BE2C (cell line): ENCODE measurements around the gene TMEM54.
A peak's percentile ranks its signal among the peaks of the same experiment; 100 is the strongest.

Experiments used
- DNase-seq: peaks from one replicate; pipeline ENCODE4 v3.0.0-alpha.2; 2020
- H3K27me3 ChIP-seq: fragments of 250-450 bp; sonication (Bioruptor Pico); 2 replicates; pipeline ENCODE4 v1.5.1; 2020; ENCODE audit warnings: mild to moderate bottlenecking
- H3K36me3 ChIP-seq: fragments of 250-450 bp; sonication (Bioruptor Pico); 2 replicates; pipeline ENCODE4 v1.5.1; 2020; ENCODE audit warnings: mild to moderate bottlenecking
- H3K4me1 ChIP-seq: fragments of 250-450 bp; sonication (Bioruptor Pico); 2 replicates; pipeline ENCODE4 v1.5.1; 2020
- H3K4me3 ChIP-seq: 2 replicates; pipeline ENCODE4 v1.5.1; 2011; ENCODE audit warnings: low read depth, low read length
- H3K9me3 ChIP-seq: fragments of 250-450 bp; sonication (Bioruptor Pico); 2 replicates; pipeline ENCODE4 v1.5.1; 2020
- CTCF ChIP-seq: IDR thresholded peaks from 2 replicates; pipeline ENCODE4 v1.5.1; 2012; ENCODE audit warnings: mild to moderate bottlenecking, low read depth, low read length

TMEM54 gene

GRCh38 chr1:32877211-32878110, 23.7 kb downstream of the TMEM54 start:
- no peak for DNase-seq
- H3K4me3 ChIP-seq = no peak overlapping the region
- H3K9me3 ChIP-seq = no peaks in the 10 kb centered on the region
- no peaks in the 10 kb centered on the region for H3K36me3 ChIP-seq
- H3K4me1 ChIP-seq = no peaks in the 10 kb centered on the region
- TF ChIP-seq CTCF = no peak
- H3K27me3 ChIP-seq = no peaks in the 10 kb centered on the region

GRCh38 chr1:32876341-32877210, 24.6 kb downstream of the TMEM54 start:
- Histone ChIP-seq H3K4me3 (no peak overlapping the region), H3K27me3 (no peaks in the 10 kb centered on the region), H3K36me3 (no peaks in the 10 kb centered on the region), H3K9me3 (no peaks in the 10 kb centered on the region), H3K4me1 (no peaks in the 10 kb centered on the region)
- TF ChIP-seq CTCF = peak; percentile 76
- DNase-seq = peak; percentile 59

- Histone ChIP-seq H3K27me3 (no peaks in the 10 kb centered on the region), H3K36me3 (no peaks in the 10 kb centered on the region), H3K9me3 (no peaks in the 10 kb centered on the region), H3K4me1 (no peaks in the 10 kb centered on the region), H3K4me3 (no peak overlapping the region)
- TF ChIP-seq CTCF = no peak
- DNase-seq = no peak
Observed at GRCh38 chr1:32874860-32875752, 26.1 kb downstream of the TMEM54 start.

- no peak for TF ChIP-seq CTCF
- Histone ChIP-seq H3K4me1 (no peaks in the 10 kb centered on the region), H3K4me3 (no peak overlapping the region), H3K9me3 (no peaks in the 10 kb centered on the region), H3K27me3 (no peaks in the 10 kb centered on the region), H3K36me3 (no peaks in the 10 kb centered on the region)
- no peak for DNase-seq
Observed at GRCh38 chr1:32873484-32873883, 27.7 kb downstream of the TMEM54 start.

- Histone ChIP-seq H3K36me3 (no peaks in the 10 kb centered on the region), H3K4me3 (peak overlapping the region; percentile 62), H3K27me3 (no peaks in the 10 kb centered on the region), H3K9me3 (no peaks in the 10 kb centered on the region), H3K4me1 (no peaks in the 10 kb centered on the region)
- no peak for DNase-seq
- TF ChIP-seq CTCF = no peak
Observed at GRCh38 chr1:32872192-32872460, 29.1 kb downstream of the TMEM54 start.
